Cardiac muscle cell (in vitro differentiated cells and primary cell): Measurements from ENCODE around the gene SAMD4A. TPM values are rescaled to one million over a fixed set of nuclear protein-coding genes. Genes with fewer than 3 reads are reported as not detected.

ENCODE experiments used
- DNase-seq, 2 donors: peaks; one replicate each; pipeline versions ENCODE4 v3.0.0 to v3.0.0-alpha.2; 2010 to 2017; ENCODE audit warnings: low read depth in 1 of 2, low spot score in 1 of 2
- H3K27ac ChIP-seq: fragments of 200-600 bp; sonication (generic); 2 replicates; pipeline ENCODE4 v1.5.1; 2016
- H3K27me3 ChIP-seq: fragments of 200-600 bp; sonication (generic); 2 replicates; pipeline ENCODE4 v1.6.0; 2016; ENCODE audit warnings: control low read depth
- H3K36me3 ChIP-seq: fragments of 200-600 bp; sonication (generic); 2 replicates; pipeline ENCODE4 v1.5.1; 2016; ENCODE audit warnings: control low read depth
- H3K4me1 ChIP-seq: fragments of 200-600 bp; sonication (generic); 2 replicates; pipeline ENCODE4 v1.8.1; 2017; ENCODE audit warnings: low read depth, mild to moderate bottlenecking, mixed run types
- H3K4me3 ChIP-seq: fragments of 200-600 bp; sonication (generic); 2 replicates; pipeline ENCODE4 v1.5.1; 2016; ENCODE audit warnings: mild to moderate bottlenecking
- H3K9me3 ChIP-seq: fragments of 200-600 bp; sonication (generic); 2 replicates; pipeline ENCODE4 v1.5.1; 2017; ENCODE audit warnings: low read depth, mild to moderate bottlenecking, control low read depth
- polyA plus RNA-seq: library from polyadenylated mRNA; unstranded; fragments of >200 nt; fragmentation: Nextera tagmentation; extraction: Ambion mirVana; gene quantifications from 2 replicates; pipeline ENCODE4 v1.2.1, GENCODE V29; 2016
- total RNA-seq: library from RNA; depleted of rRNA; stranded (reverse); fragments of >200 nt; gene quantifications from 2 replicates; pipeline ENCODE4 v1.2.3, GENCODE V29; 2016
- TF ChIP-seq, protein P1 (sequence below): IDR thresholded peaks from 2 replicates; pipeline ENCODE4 v1.5.1; 2012; ENCODE audit warnings: low read depth, mild to moderate bottlenecking, low read length

The SAMD4A gene
- total and polyA plus RNA-seq, 2 experiments from 2014 or later: 14.4 to 60.4 TPM

DNA sequence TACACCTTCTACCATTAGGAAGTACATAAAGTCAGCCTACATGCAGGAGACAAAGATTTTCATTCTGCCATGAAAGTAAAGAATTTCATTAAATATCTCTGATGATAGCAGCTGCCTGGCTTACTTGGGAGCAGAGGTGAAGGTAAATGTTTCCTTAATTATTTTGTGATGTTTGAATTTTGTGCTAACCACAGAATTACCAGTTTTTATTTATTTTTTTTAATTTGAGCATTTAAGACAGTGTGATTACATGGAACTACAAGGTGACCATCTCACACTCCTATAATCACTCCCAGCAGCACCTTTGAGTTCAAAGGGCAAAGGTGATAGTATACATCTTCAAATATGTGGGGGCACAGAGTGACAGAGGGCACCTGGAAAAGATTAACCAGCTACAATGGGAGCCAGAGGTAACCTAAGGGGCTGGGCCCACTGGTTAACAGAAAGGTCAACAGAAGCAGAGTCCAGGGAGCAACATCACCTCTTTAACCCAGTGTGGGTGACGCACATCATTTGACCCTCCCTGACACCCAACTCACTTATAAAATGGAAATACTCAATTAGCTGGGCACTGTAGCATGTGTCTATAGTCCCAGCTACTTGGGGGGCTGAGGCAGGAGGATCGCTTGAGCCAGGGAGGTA lies 270.7 kb downstream of the SAMD4A start:
- TF ChIP-seq, protein P1, sequence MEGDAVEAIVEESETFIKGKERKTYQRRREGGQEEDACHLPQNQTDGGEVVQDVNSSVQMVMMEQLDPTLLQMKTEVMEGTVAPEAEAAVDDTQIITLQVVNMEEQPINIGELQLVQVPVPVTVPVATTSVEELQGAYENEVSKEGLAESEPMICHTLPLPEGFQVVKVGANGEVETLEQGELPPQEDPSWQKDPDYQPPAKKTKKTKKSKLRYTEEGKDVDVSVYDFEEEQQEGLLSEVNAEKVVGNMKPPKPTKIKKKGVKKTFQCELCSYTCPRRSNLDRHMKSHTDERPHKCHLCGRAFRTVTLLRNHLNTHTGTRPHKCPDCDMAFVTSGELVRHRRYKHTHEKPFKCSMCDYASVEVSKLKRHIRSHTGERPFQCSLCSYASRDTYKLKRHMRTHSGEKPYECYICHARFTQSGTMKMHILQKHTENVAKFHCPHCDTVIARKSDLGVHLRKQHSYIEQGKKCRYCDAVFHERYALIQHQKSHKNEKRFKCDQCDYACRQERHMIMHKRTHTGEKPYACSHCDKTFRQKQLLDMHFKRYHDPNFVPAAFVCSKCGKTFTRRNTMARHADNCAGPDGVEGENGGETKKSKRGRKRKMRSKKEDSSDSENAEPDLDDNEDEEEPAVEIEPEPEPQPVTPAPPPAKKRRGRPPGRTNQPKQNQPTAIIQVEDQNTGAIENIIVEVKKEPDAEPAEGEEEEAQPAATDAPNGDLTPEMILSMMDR: no peak
- Histone ChIP-seq H3K4me3 (no peak overlapping the region), H3K4me1 (no peaks in the 10 kb centered on the region), H3K27me3 (no peaks in the 10 kb centered on the region), H3K27ac (no peak overlapping the region), H3K9me3 (no peaks in the 10 kb centered on the region), H3K36me3 (no peaks in the 10 kb centered on the region)
- DNase-seq: no peak

DNA sequence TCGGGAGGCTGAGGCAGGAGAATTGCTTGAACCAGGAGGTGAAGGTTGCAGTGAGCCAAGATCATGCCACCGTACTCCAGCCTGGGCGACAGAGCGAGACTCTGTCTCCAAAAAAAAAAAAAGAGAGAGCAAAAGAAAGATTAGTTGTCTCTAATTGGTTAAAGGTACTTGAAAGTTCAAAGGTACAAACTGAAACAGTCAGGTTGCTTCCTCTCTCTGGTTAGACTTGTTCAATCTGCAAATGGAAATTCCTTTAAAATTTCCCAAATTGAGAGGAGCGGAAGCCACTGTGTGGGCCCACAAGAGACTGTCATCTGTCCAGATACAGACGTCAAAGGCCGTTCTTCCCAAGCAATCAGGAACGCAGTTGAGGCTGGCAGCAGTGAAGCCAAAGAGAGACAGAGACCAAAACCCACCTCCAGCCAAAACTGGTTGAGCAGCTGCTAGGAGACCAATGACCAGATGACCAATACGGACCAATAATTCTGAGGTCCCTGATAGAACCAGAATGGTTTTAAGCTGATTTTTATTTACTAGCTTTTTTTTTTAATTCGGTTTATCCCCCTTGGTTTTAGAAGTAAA lies 272.1 kb downstream of the SAMD4A start:
- Histone ChIP-seq H3K36me3 (no peaks in the 10 kb centered on the region), H3K27ac (no peak overlapping the region), H3K4me1 (no peaks in the 10 kb centered on the region), H3K27me3 (no peaks in the 10 kb centered on the region), H3K4me3 (no peak overlapping the region), H3K9me3 (no peaks in the 10 kb centered on the region)
- TF ChIP-seq, protein P1: no peak
- no peak for DNase-seq

DNA sequence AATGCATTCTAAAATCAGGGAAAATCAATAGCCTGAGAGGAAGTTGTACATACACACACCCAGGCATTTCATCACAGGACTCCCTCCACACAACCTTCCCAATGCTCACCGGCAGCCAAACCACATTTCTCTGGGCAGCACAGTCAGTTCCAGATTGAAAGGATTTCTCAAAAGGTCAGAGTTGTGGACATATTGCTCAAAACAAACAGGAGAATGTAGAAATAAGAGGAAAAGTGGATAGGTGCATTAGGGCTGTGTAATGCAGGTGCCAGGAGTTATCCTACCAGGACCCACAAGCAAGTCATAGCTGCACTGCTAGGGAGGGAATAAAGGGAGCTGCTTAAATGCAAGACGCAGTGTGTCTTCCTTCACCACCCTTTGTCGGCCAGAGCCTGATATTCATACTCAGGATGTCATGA lies 272.8 kb downstream of the SAMD4A start:
- Histone ChIP-seq H3K4me3 (no peak overlapping the region), H3K9me3 (no peaks in the 10 kb centered on the region), H3K27me3 (no peaks in the 10 kb centered on the region), H3K36me3 (no peaks in the 10 kb centered on the region), H3K4me1 (no peaks in the 10 kb centered on the region), H3K27ac (no peak overlapping the region)
- DNase-seq: peak in 1 of 2 donors; percentile 85
- TF ChIP-seq, protein P1: no peak

DNA sequence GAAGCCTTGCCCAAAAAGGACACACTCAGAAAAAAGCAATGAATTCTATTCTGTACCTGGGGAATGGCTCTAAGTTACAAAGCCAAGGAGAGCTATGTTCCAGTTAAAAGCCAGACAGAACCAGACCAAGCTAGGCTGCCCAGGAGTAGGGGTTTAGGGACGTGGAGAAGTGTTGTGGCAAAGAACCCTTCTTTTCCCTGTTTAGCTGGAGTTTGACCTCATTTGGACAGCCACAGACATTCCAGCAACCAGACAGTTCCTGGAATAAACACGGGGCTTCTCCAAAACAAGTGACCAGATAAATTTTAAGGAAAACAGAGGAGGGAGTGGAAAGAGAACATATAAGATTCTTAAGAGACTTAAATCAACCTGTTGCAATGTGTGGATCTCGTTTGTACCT lies 273.4 kb downstream of the SAMD4A start:
- Histone ChIP-seq H3K9me3 (no peaks in the 10 kb centered on the region), H3K27ac (no peak overlapping the region), H3K27me3 (no peaks in the 10 kb centered on the region), H3K36me3 (no peaks in the 10 kb centered on the region), H3K4me3 (no peak overlapping the region), H3K4me1 (no peaks in the 10 kb centered on the region)
- DNase-seq: peak in 1 of 2 donors; percentile 31
- TF ChIP-seq, protein P1: no peak

DNA sequence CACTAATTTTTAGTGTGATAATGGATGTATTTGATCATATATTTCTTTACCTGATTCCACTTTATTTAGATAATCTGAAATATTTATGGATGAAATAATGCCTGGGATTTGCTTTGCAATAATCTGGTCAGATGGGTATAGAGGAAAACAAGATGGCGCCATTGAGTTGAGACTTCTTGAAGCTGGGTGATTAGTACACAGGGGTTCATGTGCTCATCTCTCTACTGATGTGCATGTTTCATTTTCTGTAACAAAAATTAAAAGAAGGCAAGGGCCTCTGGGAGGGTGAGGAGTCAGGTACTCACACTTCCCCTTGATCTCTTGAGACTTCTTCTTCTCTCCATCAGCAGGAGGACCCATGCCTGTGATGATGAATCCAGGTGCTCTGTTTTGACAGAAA lies 273.9 kb downstream of the SAMD4A start:
- Histone ChIP-seq H3K9me3 (no peaks in the 10 kb centered on the region), H3K27me3 (no peaks in the 10 kb centered on the region), H3K36me3 (no peaks in the 10 kb centered on the region), H3K4me3 (no peak overlapping the region), H3K4me1 (no peaks in the 10 kb centered on the region), H3K27ac (no peak overlapping the region)
- no peak for DNase-seq
- TF ChIP-seq, protein P1: no peak

Other genes with a start within 250 kb of the SAMD4A start
- 13.9 and 43.9 TPM in 2 replicates for gene CDKN3, start 170.1 kb upstream of the SAMD4A start, total RNA-seq
- gene CDKN3, start 170.1 kb upstream of the SAMD4A start, polyA plus RNA-seq: 19.6 and 128 TPM in 2 replicates
- 87.3 and 128 TPM in 2 replicates for gene CNIH1, start 125.8 kb upstream of the SAMD4A start, total RNA-seq
- 87.2 and 106 TPM in 2 replicates for gene CNIH1, start 125.8 kb upstream of the SAMD4A start, polyA plus RNA-seq
- 26.7 and 60.3 TPM in 2 replicates for gene GMFB, start 78.1 kb upstream of the SAMD4A start, total RNA-seq
- gene GMFB, start 78.1 kb upstream of the SAMD4A start, polyA plus RNA-seq: 38.1 and 45.0 TPM in 2 replicates
- 8.4 and 12.4 TPM in 2 replicates for gene CGRRF1, start 57.2 kb upstream of the SAMD4A start, total RNA-seq
- gene CGRRF1, start 57.2 kb upstream of the SAMD4A start, polyA plus RNA-seq: 22.9 and 40.6 TPM in 2 replicates